ENCODE data around the gene IFFO2.

DNA sequence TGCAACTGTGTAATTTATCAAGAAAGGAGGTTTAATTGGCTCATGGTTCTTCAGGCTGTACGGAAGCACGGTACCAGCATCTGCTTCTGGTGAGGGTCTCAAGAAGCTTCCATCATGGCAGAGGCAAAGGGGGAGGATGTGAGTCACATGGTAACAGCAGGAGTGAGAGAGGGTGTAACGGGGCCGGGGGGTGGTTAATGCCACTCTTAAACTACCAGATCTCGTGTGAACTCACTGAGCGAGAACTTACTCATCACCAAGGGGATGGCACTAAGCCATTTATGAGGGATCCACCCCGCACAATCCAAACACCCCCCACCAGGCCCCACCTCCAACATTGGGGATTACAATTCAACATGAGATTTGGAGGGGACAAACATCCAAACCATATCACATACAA lies 21.0 kb upstream of the IFFO2 start:
- TF ChIP-seq, protein P1, sequence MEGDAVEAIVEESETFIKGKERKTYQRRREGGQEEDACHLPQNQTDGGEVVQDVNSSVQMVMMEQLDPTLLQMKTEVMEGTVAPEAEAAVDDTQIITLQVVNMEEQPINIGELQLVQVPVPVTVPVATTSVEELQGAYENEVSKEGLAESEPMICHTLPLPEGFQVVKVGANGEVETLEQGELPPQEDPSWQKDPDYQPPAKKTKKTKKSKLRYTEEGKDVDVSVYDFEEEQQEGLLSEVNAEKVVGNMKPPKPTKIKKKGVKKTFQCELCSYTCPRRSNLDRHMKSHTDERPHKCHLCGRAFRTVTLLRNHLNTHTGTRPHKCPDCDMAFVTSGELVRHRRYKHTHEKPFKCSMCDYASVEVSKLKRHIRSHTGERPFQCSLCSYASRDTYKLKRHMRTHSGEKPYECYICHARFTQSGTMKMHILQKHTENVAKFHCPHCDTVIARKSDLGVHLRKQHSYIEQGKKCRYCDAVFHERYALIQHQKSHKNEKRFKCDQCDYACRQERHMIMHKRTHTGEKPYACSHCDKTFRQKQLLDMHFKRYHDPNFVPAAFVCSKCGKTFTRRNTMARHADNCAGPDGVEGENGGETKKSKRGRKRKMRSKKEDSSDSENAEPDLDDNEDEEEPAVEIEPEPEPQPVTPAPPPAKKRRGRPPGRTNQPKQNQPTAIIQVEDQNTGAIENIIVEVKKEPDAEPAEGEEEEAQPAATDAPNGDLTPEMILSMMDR (IDR thresholded peaks at IDR 0.05), result no peak
- TF ChIP-seq POLR2A (IDR thresholded peaks at IDR 0.05) (no peak), POLR2AphosphoS5 (IDR thresholded peaks at IDR 0.05) (no peak), EP300 (IDR thresholded peaks at IDR 0.05) (no peak)

All from upper lobe of left lung (tissue), 4 donors.